PC-9 (cell line): ENCODE measurements around the gene DNAJA1. TPM values are rescaled to one million over a fixed set of nuclear protein-coding genes. Genes with fewer than 3 reads are reported as not detected.

Experiments
- BruUV-seq: library from RNA; stranded (reverse); fragments of 400-500 nt; replicated peaks from 2 replicates; lab custom pipeline; 2021; lab: Mats Ljungman, UMichigan
- CTCF ChIA-PET: fragments of 300-600 bp; sonication (Branson Sonifier 250); formaldehyde crosslinking; loops from one replicate; lab custom pipeline; 2022; ENCODE audit warnings: antibody characterized with exemption; lab: Charles Lee
- POLR2A ChIA-PET: fragments of 300-600 bp; sonication (Branson Sonifier 250); formaldehyde crosslinking; loops from one replicate; lab custom pipeline; 2022; ENCODE audit warnings: antibody characterized with exemption; ENCODE audit not compliant: unreplicated experiment; lab: Charles Lee
- DNase-seq, 2 experiments: peaks; one replicate each; pipeline versions ENCODE4 v3.0.0 to v3.0.0-alpha.2; 2015 to 2022; ENCODE audit warnings: mixed read lengths in 1 of 2
- H2AFZ ChIP-seq: fragments of 200-600 bp; sonication (generic); 2 replicates; pipeline ENCODE4 v1.8.1; 2017; ENCODE audit warnings: antibody characterized with exemption
- H3F3A ChIP-seq: fragments of 200-600 bp; sonication (generic); 2 replicates; pipeline ENCODE4 v1.8.1; 2017; ENCODE audit warnings: antibody characterized with exemption, mild to moderate bottlenecking, low read depth; ENCODE audit not compliant: insufficient read depth
- H3K27ac ChIP-seq: fragments of 200-600 bp; sonication (generic); 2 replicates; pipeline ENCODE4 v1.6.1; 2016; ENCODE audit warnings: mixed run types
- H3K27me3 ChIP-seq: fragments of 200-600 bp; sonication (generic); 2 replicates; pipeline ENCODE4 v1.6.1; 2016; ENCODE audit warnings: low read depth, mixed run types; ENCODE audit not compliant: insufficient read depth
- H3K36me3 ChIP-seq: fragments of 200-600 bp; sonication (generic); 2 replicates; pipeline ENCODE4 v1.6.1; 2016; ENCODE audit warnings: low read depth, mixed run types
- H3K4me1 ChIP-seq: fragments of 200-600 bp; sonication (generic); replicated peaks from 2 replicates; pipeline ENCODE4 v1.6.1; 2016; ENCODE audit warnings: mixed run types; ENCODE audit not compliant: insufficient read depth
- H3K4me2 ChIP-seq: fragments of 200-600 bp; sonication (generic); 2 replicates; pipeline ENCODE4 v1.6.1; 2017; ENCODE audit warnings: mixed run types
- H3K4me3 ChIP-seq: fragments of 200-600 bp; sonication (generic); 2 replicates; pipeline ENCODE4 v1.6.1; 2016; ENCODE audit warnings: mixed run types
- H3K79me2 ChIP-seq: fragments of 200-600 bp; sonication (generic); 2 replicates; pipeline ENCODE4 v1.6.1; 2017; ENCODE audit warnings: low read depth, mixed run types
- H3K9me2 ChIP-seq: fragments of 200-600 bp; sonication (generic); 2 replicates; pipeline ENCODE4 v1.8.1; 2017; ENCODE audit warnings: mild to moderate bottlenecking; ENCODE audit not compliant: insufficient read depth
- H3K9me3 ChIP-seq: fragments of 200-600 bp; sonication (generic); 2 replicates; pipeline ENCODE4 v1.8.1; 2016; ENCODE audit warnings: low read depth; ENCODE audit not compliant: insufficient read depth
- H4K20me1 ChIP-seq: fragments of 200-600 bp; sonication (generic); 2 replicates; pipeline ENCODE4 v1.8.1; 2017; ENCODE audit not compliant: insufficient read depth
- CTCF ChIP-seq: fragments of 200-600 bp; sonication (generic); conservative IDR thresholded peaks from 2 replicates; pipeline ENCODE4 v1.6.1; 2017; ENCODE audit warnings: mixed run types, antibody characterized with exemption, mild to moderate bottlenecking, moderate library complexity
- EZH2 ChIP-seq: fragments of 200-600 bp; sonication (generic); IDR thresholded peaks from 2 replicates; pipeline ENCODE4 v1.8.0; 2017; ENCODE audit warnings: antibody characterized with exemption, low read depth
- intact Hi-C: fragments of 100-400 bp; cut with micrococcal nuclease; formaldehyde crosslinking; loops from one replicate; pipeline ENCODE4 v1.10.0; 2022; ENCODE audit not compliant: unreplicated experiment
- total RNA-seq: library from RNA; stranded (reverse); gene quantifications from 2 replicates; pipeline ENCODE4 v1.2.3, GENCODE V29; 2021

DNAJA1 gene
- total RNA-seq, 1 experiment from 2014 or later = 88.4 TPM

- no peaks in the 10 kb centered on the region for H3K27me3 ChIP-seq
- intact Hi-C loops = no loop called here
- no peaks in the 10 kb centered on the region for H3K4me1 ChIP-seq
- DNase-seq = no peak
- no peaks in the 10 kb centered on the region for H3F3A ChIP-seq
- ChIA-PET POLR2A (no interaction called here), CTCF (no interaction called here)
- no peaks in the 10 kb centered on the region for H3K9me3 ChIP-seq
- H3K79me2 ChIP-seq = peaks cover 5% of the 10 kb centered on the region; the same call in 1 of the 2 replicates
- no peaks in the 10 kb centered on the region for H3K36me3 ChIP-seq
- H2AFZ ChIP-seq = no peak overlapping the region
- no TSS peak for BruUV-seq
- TF ChIP-seq CTCF = no peak
- no peak for TF ChIP-seq EZH2
- H4K20me1 ChIP-seq = no peaks in the 10 kb centered on the region
- no peak overlapping the region for H3K4me2 ChIP-seq
- no peak overlapping the region for H3K4me3 ChIP-seq
- no peak overlapping the region for H3K27ac ChIP-seq
- no peaks in the 10 kb centered on the region for H3K9me2 ChIP-seq
Measured at GRCh38 chr9:33068991-33069390, 43.9 kb downstream of the DNAJA1 start.

GRCh38 chr9:33076046-33077004 is 51.3 kb downstream of the DNAJA1 start, which contains the start of gene SMU1:
TSS of gene SMU1 (minus strand) at chr9:33076674. CDS start at chr9:33076608, 66 bp downstream.
- Histone ChIP-seq H2AFZ (peak within 1 kb of the TSS; percentile 82), H3K4me1 (peaks cover 12% of the 10 kb centered on the region), H3K9me2 (no peaks in the 10 kb centered on the region), H3F3A (peaks cover 7% of the 10 kb centered on the region; the same call in 1 of the 2 replicates), H3K4me2 (peak within 1 kb of the TSS; percentile 95), H4K20me1 (no peaks in the 10 kb centered on the region), H3K4me3 (peak within 1 kb of the TSS; percentile 86), H3K27ac (peak within 1 kb of the TSS; percentile 70), H3K79me2 (peaks cover 27% of the 10 kb centered on the region), H3K9me3 (no peaks in the 10 kb centered on the region), H3K36me3 (no peaks in the 10 kb centered on the region), H3K27me3 (no peaks in the 10 kb centered on the region)
- TSS peak; percentile 66 for BruUV-seq
- CTCF ChIA-PET = interaction anchor here (1.1 kb wide), 1 partner anchor 150 kb away, joined by 6 read pairs; no protein-coding TSS in a partner anchor
- peak; percentile 89 to 90 for DNase-seq
- POLR2A ChIA-PET = interaction anchor here (0.6 to 0.7 kb wide), 3 partner anchors 52 to 448 kb away, joined by 3 read pairs; partner anchors contain the start of genes ANKRD18B and DNAJA1
- TF ChIP-seq EZH2 (no peak), CTCF (no peak)
- intact Hi-C loops = no loop called here

- DNase-seq = no peak
Measured at GRCh38 chr9:33080534-33080933, 55.5 kb downstream of the DNAJA1 start.

More at GRCh38 chr9:33080534-33080933, 55.5 kb downstream of the DNAJA1 start:
- no peaks in the 10 kb centered on the region for H3K36me3 ChIP-seq
- H3K4me1 ChIP-seq = peaks cover 18% of the 10 kb centered on the region
- H3K27me3 ChIP-seq = no peaks in the 10 kb centered on the region
- no peak overlapping the region for H3K4me3 ChIP-seq
- peaks cover 7% of the 10 kb centered on the region; the same call in 1 of the 2 replicates for H3F3A ChIP-seq
- H3K9me3 ChIP-seq = no peaks in the 10 kb centered on the region
- peaks cover 9% of the 10 kb centered on the region for H3K79me2 ChIP-seq
- TF ChIP-seq EZH2 (no peak), CTCF (no peak)
- ChIA-PET CTCF (no interaction called here), POLR2A (no interaction called here)
- no peak overlapping the region for H3K27ac ChIP-seq
- H2AFZ ChIP-seq = no peak overlapping the region
- no TSS peak for BruUV-seq
- peak overlapping the region; percentile 72 for H3K4me2 ChIP-seq
- H4K20me1 ChIP-seq = no peaks in the 10 kb centered on the region
- intact Hi-C loops = loop anchor here (2.0 kb wide), 1 partner anchor 50 kb away; no protein-coding TSS in a partner anchor
- no peaks in the 10 kb centered on the region for H3K9me2 ChIP-seq
